CD14-positive monocyte (primary cell): Measurements from ENCODE around the gene PPP2R2C. TPM values are rescaled to one million over a fixed set of nuclear protein-coding genes. Genes with fewer than 3 reads are reported as not detected.

Experiments
- DNase-seq, 3 donors: peaks; one replicate each; pipeline ENCODE4 v3.0.0-alpha.2; 2011 to 2022
- H2AFZ ChIP-seq: 2 replicates; pipeline ENCODE4 v1.6.0; 2012; ENCODE audit warnings: mild to moderate bottlenecking, low read depth, low read length, inconsistent platforms; ENCODE audit not compliant: insufficient read depth, poor library complexity, severe bottlenecking
- H3K27ac ChIP-seq, 2 donors: 1 replicate in 1 of 2; 2 replicates in 1 of 2; pipeline ENCODE4 v1.5.1; 2012 to 2013; ENCODE audit warnings: low read length in 2 of 2, control low read depth in 1 of 2, inconsistent platforms in 1 of 2, low read depth in 1 of 2, mild to moderate bottlenecking in 1 of 2
- H3K27me3 ChIP-seq, 2 donors: one replicate each; pipeline versions ENCODE4 v1.6.0 to v1.6.1; 2011 to 2013; ENCODE audit warnings: low read length in 2 of 2; ENCODE audit not compliant: control insufficient read depth in 2 of 2, insufficient read depth in 2 of 2
- H3K36me3 ChIP-seq, 2 donors: replicated peaks in 1 of 2; 1 replicate in 1 of 2; 2 replicates in 1 of 2; pipeline versions ENCODE4 v1.5.1 to v1.6.1; 2012 to 2013; ENCODE audit warnings: low read length in 2 of 2, control low read depth in 1 of 2, inconsistent platforms in 1 of 2, mild to moderate bottlenecking in 1 of 2; ENCODE audit not compliant: insufficient read depth in 2 of 2, control insufficient read depth in 1 of 2
- H3K4me1 ChIP-seq, 2 donors: 1 replicate in 1 of 2; 2 replicates in 1 of 2; pipeline versions ENCODE4 v1.5.1 to v1.6.1; 2012 to 2013; ENCODE audit warnings: low read length in 2 of 2, control low read depth in 1 of 2, inconsistent platforms in 1 of 2, mild to moderate bottlenecking in 1 of 2, moderate library complexity in 1 of 2; ENCODE audit not compliant: insufficient read depth in 2 of 2, control insufficient read depth in 1 of 2
- H3K4me2 ChIP-seq: replicated peaks from 2 replicates; pipeline ENCODE3; 2012; ENCODE audit warnings: low read length, moderate library complexity, mild to moderate bottlenecking; ENCODE audit not compliant: poor library complexity, severe bottlenecking; ENCODE audit errors: extremely low read depth
- H3K4me3 ChIP-seq, 3 experiments: fragments of 200-600 bp in 1 of 3; sonication (generic) in 1 of 3; replicated peaks in 1 of 3; 1 replicate in 2 of 3; 2 replicates in 1 of 3; pipeline ENCODE4 v1.5.1; 2011 to 2013; ENCODE audit warnings: low read length in 3 of 3, mild to moderate bottlenecking in 3 of 3, control low read depth in 2 of 3, low read depth in 2 of 3, inconsistent platforms in 1 of 3, moderate library complexity in 1 of 3
- H3K79me2 ChIP-seq: 2 replicates; pipeline ENCODE4 v1.6.0; 2012; ENCODE audit warnings: mild to moderate bottlenecking, control low read depth, inconsistent platforms, low read length, moderate library complexity; ENCODE audit not compliant: insufficient read depth
- H3K9ac ChIP-seq: 2 replicates; pipeline ENCODE4 v1.6.0; 2017; ENCODE audit warnings: low read length, mild to moderate bottlenecking; ENCODE audit not compliant: insufficient read depth, poor library complexity, severe bottlenecking
- H3K9me3 ChIP-seq, 2 donors: replicated peaks in 1 of 2; 1 replicate in 1 of 2; 2 replicates in 1 of 2; pipeline versions ENCODE4 v1.5.1 to v1.6.1; 2012 to 2013; ENCODE audit warnings: low read length in 2 of 2, control low read depth in 1 of 2; ENCODE audit not compliant: control insufficient read depth in 1 of 2, insufficient read depth in 1 of 2
- H4K20me1 ChIP-seq: 2 replicates; pipeline ENCODE4 v1.6.0; 2012; ENCODE audit warnings: mild to moderate bottlenecking, low read length, control low read depth, moderate library complexity; ENCODE audit not compliant: insufficient read depth
- H3K27ac Mint-ChIP-seq, 7 donors: one replicate each; pipeline ENCODE4 v1.8.0; 2020; ENCODE audit warnings: mild to moderate bottlenecking in 7 of 7, mixed read lengths in 7 of 7, moderate library complexity in 6 of 7, inconsistent platforms in 2 of 7
- H3K27me3 Mint-ChIP-seq, 3 donors: one replicate each; pipeline ENCODE4 v1.8.0; 2021 to 2022; ENCODE audit warnings: low read depth in 3 of 3, mild to moderate bottlenecking in 3 of 3, mixed read lengths in 3 of 3, moderate library complexity in 3 of 3, inconsistent platforms in 1 of 3
- H3K36me3 Mint-ChIP-seq, 2 donors: one replicate each; pipeline ENCODE4 v1.8.0; 2020; ENCODE audit warnings: mixed read lengths in 2 of 2, inconsistent platforms in 1 of 2, mild to moderate bottlenecking in 1 of 2
- H3K4me1 Mint-ChIP-seq: one replicate; pipeline ENCODE4 v1.8.0; 2020; ENCODE audit warnings: mild to moderate bottlenecking, mixed read lengths
- H3K4me3 Mint-ChIP-seq, 2 donors: one replicate each; pipeline ENCODE4 v1.8.0; 2020; ENCODE audit warnings: mild to moderate bottlenecking in 2 of 2, mixed read lengths in 2 of 2, moderate library complexity in 1 of 2
- H3K9me3 Mint-ChIP-seq, 7 donors: one replicate each; pipeline ENCODE4 v1.8.0; 2020 to 2022; ENCODE audit warnings: mixed read lengths in 7 of 7, mild to moderate bottlenecking in 6 of 7, moderate library complexity in 6 of 7, inconsistent platforms in 2 of 7
- CTCF ChIP-seq: fragments of 200-600 bp; IDR thresholded peaks from one replicate; pipeline ENCODE4 v1.8.0; 2022; ENCODE audit warnings: antibody characterized with exemption, mild to moderate bottlenecking
- WGBS: methylation state at CpG from one replicate; pipeline ENCODE4 v1.1.5; 2013; ENCODE audit warnings: missing lambda C conversion rate; ENCODE audit not compliant: insufficient coverage; 5-methylcytosine and 5-hydroxymethylcytosine counted together
- intact Hi-C, 2 donors: fragments of 100-400 bp; cut with micrococcal nuclease; formaldehyde crosslinking; loops; one replicate each; pipeline versions ENCODE4 v1.15.0 to v1.15.1; 2023
- polyA plus RNA-seq, 3 donors: library from polyadenylated mRNA; depleted of rRNA in 1 of 3; unstranded in 2 of 3; stranded (reverse) in 1 of 3; fragments of 300-500 nt in 2 of 3; fragments of >200 nt in 1 of 3; fragmentation: Illumina TruSeq in 2 of 3; gene quantifications; 1 replicate in 2 of 3; 2 replicates in 1 of 3; pipeline ENCODE4 v1.2.3, GENCODE V29; 2012 to 2021

PPP2R2C gene
- polyA plus RNA-seq, 3 donors: not detected

- no peak for TF ChIP-seq CTCF
- no peak overlapping the region for H3K27ac Mint-ChIP-seq
- WGBS: no CpG with 5 or more reads among the region's 5 CpGs
- H3K9ac ChIP-seq: no peak overlapping the region
- H3K9me3 Mint-ChIP-seq: peaks cover 6 to 20% (median 16%) of the 10 kb centered on the region in 7 donors
- H3K9me3 ChIP-seq: peaks cover 6 to 12% of the 10 kb centered on the region in 2 donors
- no peaks in the 10 kb centered on the region for H3K27me3 ChIP-seq
- H3K4me1 Mint-ChIP-seq: no peaks in the 10 kb centered on the region
- no peak for DNase-seq
- H3K4me2 ChIP-seq: no peak overlapping the region
- no peak overlapping the region for H2AFZ ChIP-seq
- no peak overlapping the region for H3K27ac ChIP-seq
- no peak overlapping the region for H3K4me3 ChIP-seq
- peaks cover 0 to 4% (median 3%) of the 10 kb centered on the region in 3 donors for H3K27me3 Mint-ChIP-seq
- intact Hi-C loops: no loop called here
- no peaks in the 10 kb centered on the region for H3K4me1 ChIP-seq
- no peaks in the 10 kb centered on the region for H3K79me2 ChIP-seq
- no peak overlapping the region for H3K4me3 Mint-ChIP-seq
- no peaks in the 10 kb centered on the region for H3K36me3 Mint-ChIP-seq
- no peaks in the 10 kb centered on the region for H4K20me1 ChIP-seq
- no peaks in the 10 kb centered on the region for H3K36me3 ChIP-seq
These were observed 34.6 kb downstream of the PPP2R2C start for GRCh38 chr4:6437826-6438238.

GRCh38 chr4:6435010-6435409 lies 37.4 kb downstream of the PPP2R2C start:
- no peak overlapping the region for H2AFZ ChIP-seq
- no peaks in the 10 kb centered on the region for H3K79me2 ChIP-seq
- no peak overlapping the region for H3K4me2 ChIP-seq
- H3K9me3 ChIP-seq: peaks cover 6 to 12% of the 10 kb centered on the region in 2 donors
- H3K27me3 ChIP-seq: no peaks in the 10 kb centered on the region
- Mint-ChIP-seq H3K27ac (no peak overlapping the region), H3K4me1 (no peaks in the 10 kb centered on the region), H3K9me3 (peaks cover 6 to 23% (median 16%) of the 10 kb centered on the region in 7 donors), H3K27me3 (peaks cover 0 to 3% (median under 1%) of the 10 kb centered on the region in 3 donors), H3K4me3 (no peak overlapping the region), H3K36me3 (no peaks in the 10 kb centered on the region)
- no peak overlapping the region for H3K9ac ChIP-seq
- TF ChIP-seq CTCF: no peak
- H3K27ac ChIP-seq: no peak overlapping the region
- no peaks in the 10 kb centered on the region for H3K4me1 ChIP-seq
- H4K20me1 ChIP-seq: no peaks in the 10 kb centered on the region
- intact Hi-C loops: no loop called here
- no peak overlapping the region for H3K4me3 ChIP-seq
- no peaks in the 10 kb centered on the region for H3K36me3 ChIP-seq
- DNase-seq: no peak
